ENCODE data around the gene ELSPBP1.
"Not testable (repeated sequence)": the region's sequence is repeated elsewhere in the genome, so short reads cannot be mapped to it uniquely, and the experiment has no call there.

Gene ELSPBP1

DNA sequence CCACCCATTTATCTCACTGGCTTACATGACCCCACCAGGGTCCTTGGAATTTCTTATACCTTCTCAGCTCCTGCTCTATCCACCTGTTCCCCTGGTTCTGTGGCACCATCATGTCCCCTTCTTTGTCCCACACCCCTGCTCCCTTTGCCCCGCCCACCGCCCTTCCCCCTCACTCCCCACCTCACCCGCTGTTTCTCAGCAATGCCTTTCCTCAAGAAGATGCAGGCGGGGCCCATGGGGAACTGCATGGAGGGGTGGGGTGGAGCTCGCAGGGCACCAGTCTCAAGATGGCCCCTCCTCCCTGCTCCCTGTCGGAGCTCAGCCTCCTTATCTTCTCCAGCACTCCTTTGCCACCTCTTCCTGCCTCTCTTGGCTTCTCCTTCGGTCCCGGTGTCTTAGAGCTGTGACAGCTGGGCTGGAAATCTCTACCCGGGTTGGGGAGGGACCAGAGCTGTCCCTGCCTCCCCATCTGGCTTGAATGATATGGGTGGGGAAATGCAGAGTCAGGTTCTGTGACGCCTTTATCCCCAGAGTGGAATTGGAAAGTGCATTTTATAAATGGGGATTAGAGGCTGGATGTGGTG lies 49.3 kb downstream of the ELSPBP1 start, which contains the start of gene CABP5:
TSS of gene CABP5 (minus strand) at position 405 of the 584 bp plus-strand sequence. CDS start at position 248, 157 bp downstream.
- no peak for DNase-seq

DNA sequence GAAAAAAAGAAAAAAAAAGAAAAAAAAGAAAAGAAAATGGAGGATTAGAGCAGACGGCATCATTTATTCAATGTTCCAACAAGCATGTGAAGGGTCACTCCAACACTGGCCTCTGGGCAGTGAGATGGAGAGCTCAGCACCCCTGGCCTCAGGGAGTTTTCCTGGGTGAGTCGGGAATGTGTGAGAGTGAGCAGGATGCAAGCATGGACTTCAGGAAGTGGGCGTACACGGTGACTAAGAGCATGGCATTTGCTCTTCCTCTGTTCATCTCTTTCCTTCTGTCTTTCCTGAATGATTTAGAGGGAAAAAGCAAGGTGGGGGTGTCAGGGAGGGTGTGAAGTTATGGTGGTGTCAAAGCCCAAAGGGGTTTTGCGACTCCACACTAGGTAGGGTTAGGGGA lies 50.1 kb downstream of the ELSPBP1 start:
- no peak for DNase-seq

GRCh38 chr19:48051335-48052033 lies 57.1 kb downstream of the ELSPBP1 start:
- no peak for DNase-seq

- DNase-seq: no peak
Measured at GRCh38 chr19:48053076-48053475, 58.6 kb downstream of the ELSPBP1 start.

DNA sequence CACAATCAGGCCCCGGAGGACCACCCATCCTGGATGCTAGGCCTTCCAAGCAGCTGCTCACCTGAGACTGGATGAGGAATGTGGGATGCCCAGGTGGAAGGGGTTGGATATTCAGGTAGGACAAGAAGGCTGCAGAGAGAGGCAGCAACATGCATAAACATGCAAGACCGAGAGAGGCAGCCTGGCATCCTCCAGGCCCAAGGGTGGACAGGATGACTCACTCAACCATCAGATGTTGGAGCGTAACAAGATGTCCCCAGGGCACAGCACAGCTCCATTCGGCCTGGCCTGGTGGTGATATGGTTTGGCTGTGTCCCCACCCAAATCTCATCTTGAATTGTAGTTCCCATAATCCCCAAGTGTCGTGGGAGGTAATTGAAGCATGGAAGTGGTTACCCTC lies 59.4 kb downstream of the ELSPBP1 start:
- DNase-seq: no peak

DNA sequence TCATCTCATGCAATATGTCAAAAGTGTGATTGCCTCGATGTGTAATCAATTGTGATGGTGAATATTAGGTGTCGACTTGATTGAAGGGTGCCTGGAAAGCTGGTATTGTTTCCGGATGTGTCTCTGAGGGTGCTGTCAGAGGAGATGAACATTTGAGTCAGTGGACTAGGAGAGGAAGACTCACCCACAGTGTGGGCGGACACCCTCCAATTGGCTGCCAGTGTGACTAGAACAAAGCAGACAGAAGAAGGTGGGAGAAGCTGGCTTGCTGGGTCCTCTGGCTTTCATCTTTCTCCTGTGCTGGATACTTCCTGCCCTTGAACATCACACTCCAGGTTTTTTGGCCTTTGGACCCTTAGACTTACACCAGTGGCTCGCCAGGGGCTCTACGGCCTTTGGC lies 64.9 kb downstream of the ELSPBP1 start:
- DNase-seq: no peak

DNA sequence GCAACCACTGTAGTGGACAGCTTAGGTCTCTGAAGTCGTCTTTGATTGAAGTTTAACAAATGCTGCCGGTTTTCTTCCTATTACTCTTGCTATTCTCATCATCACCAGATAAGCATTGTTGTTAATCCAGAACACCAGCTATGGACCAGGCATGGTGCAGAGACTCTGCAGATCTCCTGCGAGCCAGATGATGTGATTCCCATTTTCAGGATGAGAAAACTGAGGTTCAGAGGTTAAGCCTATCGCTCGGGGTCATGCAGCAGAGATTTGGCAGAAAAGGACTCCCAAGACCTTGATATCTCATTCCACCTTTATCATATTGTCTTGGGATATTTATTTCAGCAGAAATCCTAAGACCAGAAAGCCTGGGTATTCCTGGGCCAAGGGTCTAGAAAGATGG lies 65.9 kb downstream of the ELSPBP1 start:
- DNase-seq: no peak

GRCh38 chr19:48061401-48062344 lies 67.2 kb downstream of the ELSPBP1 start:
- DNase-seq: no peak

DNA sequence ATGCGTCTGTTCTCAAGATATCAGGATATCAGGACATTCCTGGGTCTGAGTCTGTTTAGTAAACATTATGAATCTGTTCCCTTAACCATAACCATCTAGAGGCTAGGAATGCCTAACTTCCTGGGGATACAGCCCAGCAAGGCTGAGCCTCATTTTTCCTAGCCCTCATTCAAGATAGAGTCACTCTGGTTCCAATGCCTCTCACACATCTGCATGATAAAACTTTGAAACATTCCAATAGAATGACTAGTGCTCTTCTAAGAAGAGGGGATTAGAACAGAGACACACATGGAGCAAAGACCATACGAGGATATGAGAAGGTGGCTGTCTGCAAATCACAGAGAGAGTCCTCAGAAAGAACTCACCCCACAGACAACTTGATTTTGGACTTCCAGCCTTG lies 70.1 kb downstream of the ELSPBP1 start:
- no peak for DNase-seq

GRCh38 chr19:48069435-48069834 lies 75.0 kb downstream of the ELSPBP1 start:
- DNase-seq: no peak

GRCh38 chr19:48070177-48070769 lies 75.8 kb downstream of the ELSPBP1 start:
- not testable (repeated sequence) for DNase-seq
